Effector memory CD4-positive, alpha-beta T cell (primary cell): Measurements from ENCODE around the gene NDUFS8.

Experiments used
- DNase-seq, 3 donors: peaks; one replicate each; pipeline ENCODE4 v3.0.0-alpha.2; 2020
- H3K27ac ChIP-seq: 2 replicates; pipeline ENCODE4 v1.7.0; 2013; ENCODE audit warnings: mild to moderate bottlenecking, low read length, moderate library complexity; ENCODE audit not compliant: insufficient read depth, poor library complexity, severe bottlenecking
- H3K27me3 ChIP-seq: replicated peaks from 2 replicates; pipeline ENCODE4 v1.7.0; 2013; ENCODE audit warnings: mild to moderate bottlenecking, low read length; ENCODE audit not compliant: insufficient read depth, control insufficient read depth, poor library complexity, severe bottlenecking
- H3K36me3 ChIP-seq: 2 replicates; pipeline ENCODE4 v1.7.0; 2013; ENCODE audit warnings: mild to moderate bottlenecking, low read length, moderate library complexity; ENCODE audit not compliant: control insufficient read depth, insufficient read depth
- H3K4me1 ChIP-seq: 2 replicates; pipeline ENCODE4 v1.7.0; 2013; ENCODE audit warnings: low read length, mild to moderate bottlenecking; ENCODE audit not compliant: control insufficient read depth, insufficient read depth, poor library complexity, severe bottlenecking
- H3K4me3 ChIP-seq: 2 replicates; pipeline ENCODE4 v1.7.0; 2013; ENCODE audit warnings: low read length, low read depth, mild to moderate bottlenecking; ENCODE audit not compliant: insufficient read depth, poor library complexity, severe bottlenecking
- H3K9me3 ChIP-seq: 2 replicates; pipeline ENCODE4 v1.7.0; 2013; ENCODE audit warnings: mild to moderate bottlenecking, low read length, moderate library complexity; ENCODE audit not compliant: control insufficient read depth

Gene NDUFS8

DNA sequence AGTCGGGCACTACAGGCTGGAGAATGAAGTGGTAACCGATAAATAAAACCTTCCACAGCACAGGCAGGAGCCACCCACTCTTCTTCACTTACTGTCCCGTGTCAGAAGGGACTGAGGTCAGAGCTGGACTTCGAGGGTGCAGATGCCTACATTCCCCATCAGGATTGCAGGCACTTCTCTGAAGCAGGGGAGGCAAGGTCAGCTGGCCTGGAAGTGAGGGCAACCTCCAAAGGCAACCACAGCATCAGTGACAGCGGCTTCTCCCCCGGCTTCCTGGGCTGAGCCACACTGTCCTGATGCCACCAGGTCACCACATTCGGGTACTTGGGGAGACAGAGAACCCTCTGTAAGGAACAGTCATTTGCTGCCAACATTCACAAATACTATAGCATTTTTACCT lies 31.0 kb downstream of the NDUFS8 start:
- DNase-seq: no peak
- Histone ChIP-seq H3K27me3 (no peaks in the 10 kb centered on the region), H3K36me3 (no peaks in the 10 kb centered on the region), H3K27ac (no peak overlapping the region), H3K9me3 (no peaks in the 10 kb centered on the region), H3K4me3 (no peak overlapping the region), H3K4me1 (no peaks in the 10 kb centered on the region)

DNA sequence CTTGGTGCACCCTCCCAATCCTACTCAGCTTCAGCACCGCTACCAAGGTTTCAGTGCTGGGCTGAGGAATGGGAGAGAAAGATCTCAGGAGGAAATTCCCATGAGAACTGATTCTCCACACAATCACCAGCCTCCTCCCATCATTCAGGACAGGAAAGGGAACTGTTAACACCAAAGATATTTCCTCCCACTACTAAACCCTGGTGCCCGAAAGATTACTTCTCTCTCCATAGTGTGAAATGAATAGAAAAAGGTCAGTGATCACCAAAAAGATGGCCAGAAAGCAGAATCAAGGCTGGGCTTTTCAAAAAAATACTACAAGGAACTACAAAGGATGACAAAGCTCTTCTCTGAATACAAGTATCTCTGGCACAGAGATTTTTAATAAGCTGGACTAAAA lies 34.4 kb downstream of the NDUFS8 start:
- Histone ChIP-seq H3K27ac (no peak overlapping the region), H3K4me3 (no peak overlapping the region), H3K4me1 (no peaks in the 10 kb centered on the region), H3K36me3 (no peaks in the 10 kb centered on the region), H3K27me3 (no peaks in the 10 kb centered on the region), H3K9me3 (no peaks in the 10 kb centered on the region)
- DNase-seq: no peak

DNA sequence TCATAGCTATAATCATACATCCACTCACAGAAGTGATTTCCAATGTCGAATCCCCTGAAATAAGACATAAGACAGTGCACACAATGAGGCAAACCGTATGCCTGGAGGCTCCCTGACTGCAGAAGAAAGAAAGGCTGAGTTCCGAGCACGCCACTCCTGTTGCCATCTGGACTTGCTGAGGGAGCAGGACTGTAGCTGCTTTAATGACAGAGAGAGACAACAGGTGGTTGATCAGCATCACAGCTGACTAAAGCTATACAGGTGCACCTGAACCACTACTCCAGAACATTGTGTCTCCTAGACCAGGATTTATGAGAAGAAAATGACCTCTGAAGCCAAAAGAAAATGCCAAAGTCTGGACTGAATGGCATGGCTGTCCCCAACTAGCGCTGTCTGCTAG lies 35.4 kb downstream of the NDUFS8 start:
- Histone ChIP-seq H3K27me3 (no peaks in the 10 kb centered on the region), H3K36me3 (no peaks in the 10 kb centered on the region), H3K4me1 (no peaks in the 10 kb centered on the region), H3K4me3 (no peak overlapping the region), H3K9me3 (no peaks in the 10 kb centered on the region), H3K27ac (no peak overlapping the region)
- no peak for DNase-seq

DNA sequence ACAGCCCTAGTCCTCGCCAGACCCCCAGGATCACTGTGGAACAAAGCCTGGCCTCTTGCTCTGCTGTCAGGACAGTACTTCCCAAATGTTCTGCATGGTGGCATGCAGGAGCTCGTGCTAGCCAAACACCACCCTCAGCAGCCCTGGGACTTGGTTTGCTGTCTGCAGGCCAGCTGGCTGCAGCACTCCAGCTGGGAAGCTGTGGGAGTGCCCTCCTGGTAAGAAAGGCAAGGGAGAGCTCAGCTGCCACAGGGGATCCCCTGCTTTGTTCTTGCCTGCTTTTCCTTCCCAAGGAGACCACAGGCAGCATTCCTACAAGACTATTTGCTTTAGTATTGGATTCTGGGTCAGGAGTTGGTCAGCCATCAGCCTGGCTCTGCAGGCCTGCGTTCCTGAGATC lies 36.3 kb downstream of the NDUFS8 start:
- DNase-seq: no peak
- Histone ChIP-seq H3K36me3 (no peaks in the 10 kb centered on the region), H3K9me3 (no peaks in the 10 kb centered on the region), H3K27ac (no peak overlapping the region), H3K27me3 (no peaks in the 10 kb centered on the region), H3K4me1 (no peaks in the 10 kb centered on the region), H3K4me3 (no peak overlapping the region)

DNA sequence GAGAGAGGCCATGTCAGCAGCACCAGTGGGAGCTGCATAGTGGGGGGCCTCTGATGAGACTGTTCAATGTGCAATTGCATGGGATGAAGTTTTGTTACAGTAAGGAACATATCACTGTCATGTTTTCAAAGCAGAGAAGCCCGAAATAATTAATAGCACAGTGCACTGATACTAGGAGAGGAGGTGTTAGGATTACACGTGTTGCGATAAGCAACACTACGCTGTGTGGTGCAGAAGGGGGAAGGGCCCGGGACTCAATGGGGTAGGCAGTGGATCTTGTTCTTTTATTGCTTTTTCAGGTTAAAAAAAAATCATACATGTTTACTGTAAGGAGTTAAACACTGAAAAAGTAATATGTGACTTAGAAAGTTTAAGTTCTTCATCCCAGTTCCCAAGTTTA lies 37.5 kb downstream of the NDUFS8 start:
- no peak overlapping the region for H3K4me3 ChIP-seq
- H3K9me3 ChIP-seq: no peaks in the 10 kb centered on the region
- no peak for DNase-seq
- H3K36me3 ChIP-seq: no peaks in the 10 kb centered on the region
- no peak overlapping the region for H3K27ac ChIP-seq
- no peaks in the 10 kb centered on the region for H3K27me3 ChIP-seq
- no peaks in the 10 kb centered on the region for H3K4me1 ChIP-seq

DNA sequence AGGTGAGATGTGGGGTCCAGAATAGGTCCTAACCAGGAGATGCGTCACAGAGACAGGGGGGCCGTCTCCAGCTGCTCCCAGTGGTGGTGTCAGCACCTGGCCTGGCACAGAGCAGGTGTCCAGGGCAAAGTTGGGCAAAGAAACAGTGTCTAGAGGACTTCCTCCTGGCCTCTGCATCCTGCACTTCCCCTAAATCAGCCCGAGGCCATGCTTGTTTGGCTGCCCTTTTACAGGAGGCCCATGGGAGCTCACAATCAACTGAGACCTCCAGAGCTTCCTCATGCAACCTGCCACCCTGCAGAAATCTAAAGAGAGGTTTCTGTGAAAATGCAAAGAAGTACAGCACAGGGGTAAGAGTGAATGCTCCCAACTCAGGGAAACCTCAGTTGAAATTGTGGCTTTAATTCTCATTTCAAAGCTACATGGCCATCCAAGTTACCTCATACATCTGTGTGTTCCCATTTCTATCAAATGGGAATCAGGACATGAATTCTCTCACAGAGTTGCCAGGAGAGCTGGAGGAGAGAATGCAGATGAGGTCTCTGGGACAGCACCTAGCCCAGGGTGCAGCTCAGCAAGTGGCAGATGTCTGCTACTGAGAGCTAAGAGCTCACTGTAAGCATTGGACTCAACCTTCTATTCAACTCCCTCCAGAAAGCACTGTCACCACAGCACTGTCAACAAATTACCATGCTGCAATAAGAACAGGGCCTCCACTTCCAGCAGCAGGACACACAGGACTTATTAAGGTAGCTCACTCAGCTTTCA lies 41.0 kb downstream of the NDUFS8 start:
- no peaks in the 10 kb centered on the region for H3K36me3 ChIP-seq
- no peaks in the 10 kb centered on the region for H3K27me3 ChIP-seq
- H3K27ac ChIP-seq: no peak overlapping the region
- no peak for DNase-seq
- no peak overlapping the region for H3K4me3 ChIP-seq
- H3K9me3 ChIP-seq: no peaks in the 10 kb centered on the region
- no peaks in the 10 kb centered on the region for H3K4me1 ChIP-seq

DNA sequence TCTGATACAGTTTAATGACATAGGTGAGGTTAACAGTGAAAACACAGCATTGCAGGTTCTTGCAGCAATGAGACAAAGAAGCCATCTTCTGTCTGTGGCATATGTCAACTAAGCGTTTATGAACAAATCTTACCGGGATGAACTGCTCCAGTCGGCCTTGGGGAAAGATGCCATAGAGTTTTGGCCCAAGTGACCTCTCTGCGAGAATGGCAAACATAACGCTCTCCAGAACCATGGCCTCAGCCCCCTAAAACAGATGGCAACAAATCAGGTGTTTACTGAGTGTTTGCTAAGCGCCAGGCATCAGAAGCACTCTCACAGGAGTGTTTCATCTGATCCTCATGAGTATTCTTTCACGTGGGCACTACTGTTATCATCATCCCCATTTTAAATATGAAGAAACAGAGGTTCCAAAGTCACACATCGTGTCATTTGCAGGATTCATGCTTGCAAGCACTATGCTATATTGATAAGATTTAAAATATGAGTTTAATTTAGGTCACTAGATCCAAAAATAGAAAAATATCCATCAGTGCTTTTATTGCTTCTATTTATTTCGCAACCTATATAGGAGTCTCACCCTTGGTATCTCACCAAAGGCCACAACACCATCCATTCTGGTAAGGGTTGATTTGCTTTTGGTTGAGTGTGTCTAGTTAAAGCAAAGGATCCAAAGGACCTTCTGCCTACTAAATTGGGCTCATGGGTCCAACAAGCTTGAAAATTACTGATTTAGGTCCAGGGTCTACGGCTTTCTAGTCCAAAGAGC lies 44.3 kb downstream of the NDUFS8 start:
- Histone ChIP-seq H3K4me3 (no peak overlapping the region), H3K4me1 (no peaks in the 10 kb centered on the region), H3K36me3 (no peaks in the 10 kb centered on the region), H3K27ac (no peak overlapping the region), H3K9me3 (no peaks in the 10 kb centered on the region), H3K27me3 (no peaks in the 10 kb centered on the region)
- DNase-seq: no peak

DNA sequence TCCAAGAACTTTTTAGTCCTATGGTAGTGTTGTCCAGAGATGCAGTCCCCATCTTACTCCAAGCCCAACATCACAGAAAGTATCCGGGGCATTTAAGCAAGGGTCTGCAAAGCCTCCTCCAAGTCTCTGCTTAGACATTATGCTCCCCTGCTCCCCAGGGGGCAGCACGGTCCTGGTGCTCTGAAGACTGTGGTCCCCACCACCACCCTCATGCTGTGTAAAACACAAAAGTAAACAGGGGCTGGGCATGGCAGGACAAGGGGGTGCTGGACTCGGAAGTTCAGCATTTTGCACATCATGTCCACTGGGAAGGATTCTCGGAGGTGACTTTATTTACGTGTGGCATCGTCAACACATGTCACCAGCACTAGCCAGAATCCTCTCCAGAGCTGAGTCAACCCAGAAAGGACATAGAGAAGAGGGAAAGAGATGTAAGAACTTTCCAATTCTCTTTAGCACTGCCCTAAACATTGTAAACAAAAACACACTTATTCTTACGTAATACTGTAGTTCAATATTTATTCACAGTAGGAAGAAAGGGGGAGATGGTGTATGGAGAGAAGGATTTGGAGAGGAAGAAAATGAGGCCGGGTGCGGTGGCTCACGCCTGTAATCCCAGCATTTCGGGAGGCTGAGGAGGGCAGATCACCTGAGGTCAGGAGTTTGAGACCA lies 46.0 kb downstream of the NDUFS8 start:
- Histone ChIP-seq H3K4me1 (no peaks in the 10 kb centered on the region), H3K36me3 (no peaks in the 10 kb centered on the region), H3K4me3 (no peak overlapping the region), H3K27me3 (no peaks in the 10 kb centered on the region), H3K27ac (no peak overlapping the region), H3K9me3 (no peaks in the 10 kb centered on the region)
- no peak for DNase-seq

DNA sequence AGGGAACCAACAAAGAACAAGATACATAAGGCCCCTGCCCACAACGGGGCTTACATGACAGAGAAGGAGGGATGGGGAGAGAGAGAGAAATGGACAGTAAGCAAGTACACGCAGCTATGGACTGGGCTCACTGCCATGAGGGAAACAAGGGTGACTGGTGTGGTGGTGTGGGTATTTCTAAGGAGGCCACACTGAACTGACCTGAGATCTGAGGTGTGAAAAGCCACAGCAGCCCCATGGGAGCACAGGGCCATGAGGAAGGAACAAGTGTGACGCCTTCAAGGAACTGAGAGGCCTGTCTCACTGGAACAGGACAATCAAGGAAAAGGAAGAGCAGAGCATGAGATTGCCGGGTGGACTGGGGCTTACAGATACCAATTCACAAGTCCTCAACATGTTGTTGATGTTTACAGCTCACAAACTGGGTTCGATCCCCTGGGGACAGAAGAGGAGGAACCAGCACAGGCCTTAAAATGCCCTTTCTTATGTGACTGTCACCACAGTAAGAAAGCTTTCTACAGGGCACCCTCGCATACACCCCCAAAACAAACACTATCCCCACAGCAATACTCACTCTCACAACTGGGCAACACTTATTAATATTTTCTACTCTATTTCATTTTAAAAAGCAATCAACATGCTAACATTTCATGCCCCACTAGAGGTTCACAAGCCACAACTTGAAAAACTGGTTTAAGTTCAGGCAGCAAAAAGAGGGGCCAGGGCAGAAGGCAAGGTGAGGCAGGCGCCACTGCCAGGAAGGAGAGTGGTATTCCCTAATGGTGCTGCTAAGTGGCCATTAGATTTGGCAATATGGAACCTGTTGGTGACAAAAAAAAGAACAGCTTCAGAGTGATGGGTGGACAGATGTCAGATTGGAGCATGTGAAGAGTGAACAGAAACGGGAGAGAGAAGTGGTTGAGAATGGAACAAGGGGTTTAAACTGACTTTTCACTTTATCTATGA lies 47.4 kb downstream of the NDUFS8 start:
- H3K4me3 ChIP-seq: no peak overlapping the region
- H3K9me3 ChIP-seq: no peaks in the 10 kb centered on the region
- no peaks in the 10 kb centered on the region for H3K27me3 ChIP-seq
- H3K4me1 ChIP-seq: no peaks in the 10 kb centered on the region
- no peaks in the 10 kb centered on the region for H3K36me3 ChIP-seq
- no peak for DNase-seq
- no peak overlapping the region for H3K27ac ChIP-seq
